CD14-positive monocyte (primary cell): Measurements from ENCODE around the gene ZNF296. TPM values are rescaled to one million over a fixed set of nuclear protein-coding genes. Genes with fewer than 3 reads are reported as not detected.

Experiments
- DNase-seq, 3 donors: peaks; one replicate each; pipeline ENCODE4 v3.0.0-alpha.2; 2011 to 2022
- H2AFZ ChIP-seq: 2 replicates; pipeline ENCODE4 v1.6.0; 2012; ENCODE audit warnings: mild to moderate bottlenecking, low read depth, low read length, inconsistent platforms; ENCODE audit not compliant: insufficient read depth, poor library complexity, severe bottlenecking
- H3K27ac ChIP-seq, 2 donors: 1 replicate in 1 of 2; 2 replicates in 1 of 2; pipeline ENCODE4 v1.5.1; 2012 to 2013; ENCODE audit warnings: low read length in 2 of 2, control low read depth in 1 of 2, inconsistent platforms in 1 of 2, low read depth in 1 of 2, mild to moderate bottlenecking in 1 of 2
- H3K27me3 ChIP-seq, 2 donors: one replicate each; pipeline versions ENCODE4 v1.6.0 to v1.6.1; 2011 to 2013; ENCODE audit warnings: low read length in 2 of 2; ENCODE audit not compliant: control insufficient read depth in 2 of 2, insufficient read depth in 2 of 2
- H3K36me3 ChIP-seq, 2 donors: replicated peaks in 1 of 2; 1 replicate in 1 of 2; 2 replicates in 1 of 2; pipeline versions ENCODE4 v1.5.1 to v1.6.1; 2012 to 2013; ENCODE audit warnings: low read length in 2 of 2, control low read depth in 1 of 2, inconsistent platforms in 1 of 2, mild to moderate bottlenecking in 1 of 2; ENCODE audit not compliant: insufficient read depth in 2 of 2, control insufficient read depth in 1 of 2
- H3K4me1 ChIP-seq, 2 donors: 1 replicate in 1 of 2; 2 replicates in 1 of 2; pipeline versions ENCODE4 v1.5.1 to v1.6.1; 2012 to 2013; ENCODE audit warnings: low read length in 2 of 2, control low read depth in 1 of 2, inconsistent platforms in 1 of 2, mild to moderate bottlenecking in 1 of 2, moderate library complexity in 1 of 2; ENCODE audit not compliant: insufficient read depth in 2 of 2, control insufficient read depth in 1 of 2
- H3K4me2 ChIP-seq: replicated peaks from 2 replicates; pipeline ENCODE3; 2012; ENCODE audit warnings: low read length, moderate library complexity, mild to moderate bottlenecking; ENCODE audit not compliant: poor library complexity, severe bottlenecking; ENCODE audit errors: extremely low read depth
- H3K4me3 ChIP-seq, 3 experiments: fragments of 200-600 bp in 1 of 3; sonication (generic) in 1 of 3; replicated peaks in 1 of 3; 1 replicate in 2 of 3; 2 replicates in 1 of 3; pipeline ENCODE4 v1.5.1; 2011 to 2013; ENCODE audit warnings: low read length in 3 of 3, mild to moderate bottlenecking in 3 of 3, control low read depth in 2 of 3, low read depth in 2 of 3, inconsistent platforms in 1 of 3, moderate library complexity in 1 of 3
- H3K79me2 ChIP-seq: 2 replicates; pipeline ENCODE4 v1.6.0; 2012; ENCODE audit warnings: mild to moderate bottlenecking, control low read depth, inconsistent platforms, low read length, moderate library complexity; ENCODE audit not compliant: insufficient read depth
- H3K9ac ChIP-seq: 2 replicates; pipeline ENCODE4 v1.6.0; 2017; ENCODE audit warnings: low read length, mild to moderate bottlenecking; ENCODE audit not compliant: insufficient read depth, poor library complexity, severe bottlenecking
- H3K9me3 ChIP-seq, 2 donors: replicated peaks in 1 of 2; 1 replicate in 1 of 2; 2 replicates in 1 of 2; pipeline versions ENCODE4 v1.5.1 to v1.6.1; 2012 to 2013; ENCODE audit warnings: low read length in 2 of 2, control low read depth in 1 of 2; ENCODE audit not compliant: control insufficient read depth in 1 of 2, insufficient read depth in 1 of 2
- H4K20me1 ChIP-seq: 2 replicates; pipeline ENCODE4 v1.6.0; 2012; ENCODE audit warnings: mild to moderate bottlenecking, low read length, control low read depth, moderate library complexity; ENCODE audit not compliant: insufficient read depth
- H3K27ac Mint-ChIP-seq, 7 donors: one replicate each; pipeline ENCODE4 v1.8.0; 2020; ENCODE audit warnings: mild to moderate bottlenecking in 7 of 7, mixed read lengths in 7 of 7, moderate library complexity in 6 of 7, inconsistent platforms in 2 of 7
- H3K27me3 Mint-ChIP-seq, 3 donors: one replicate each; pipeline ENCODE4 v1.8.0; 2021 to 2022; ENCODE audit warnings: low read depth in 3 of 3, mild to moderate bottlenecking in 3 of 3, mixed read lengths in 3 of 3, moderate library complexity in 3 of 3, inconsistent platforms in 1 of 3
- H3K36me3 Mint-ChIP-seq, 2 donors: one replicate each; pipeline ENCODE4 v1.8.0; 2020; ENCODE audit warnings: mixed read lengths in 2 of 2, inconsistent platforms in 1 of 2, mild to moderate bottlenecking in 1 of 2
- H3K4me1 Mint-ChIP-seq: one replicate; pipeline ENCODE4 v1.8.0; 2020; ENCODE audit warnings: mild to moderate bottlenecking, mixed read lengths
- H3K4me3 Mint-ChIP-seq, 2 donors: one replicate each; pipeline ENCODE4 v1.8.0; 2020; ENCODE audit warnings: mild to moderate bottlenecking in 2 of 2, mixed read lengths in 2 of 2, moderate library complexity in 1 of 2
- H3K9me3 Mint-ChIP-seq, 7 donors: one replicate each; pipeline ENCODE4 v1.8.0; 2020 to 2022; ENCODE audit warnings: mixed read lengths in 7 of 7, mild to moderate bottlenecking in 6 of 7, moderate library complexity in 6 of 7, inconsistent platforms in 2 of 7
- WGBS: methylation state at CpG from one replicate; pipeline ENCODE4 v1.1.5; 2013; ENCODE audit warnings: missing lambda C conversion rate; ENCODE audit not compliant: insufficient coverage; 5-methylcytosine and 5-hydroxymethylcytosine counted together
- intact Hi-C, 2 donors: fragments of 100-400 bp; cut with micrococcal nuclease; formaldehyde crosslinking; loops; one replicate each; pipeline versions ENCODE4 v1.15.0 to v1.15.1; 2023
- polyA plus RNA-seq, 3 donors: library from polyadenylated mRNA; depleted of rRNA in 1 of 3; unstranded in 2 of 3; stranded (reverse) in 1 of 3; fragments of 300-500 nt in 2 of 3; fragments of >200 nt in 1 of 3; fragmentation: Illumina TruSeq in 2 of 3; gene quantifications; 1 replicate in 2 of 3; 2 replicates in 1 of 3; pipeline ENCODE4 v1.2.3, GENCODE V29; 2012 to 2021
- TF ChIP-seq, protein P1 (sequence below): fragments of 200-600 bp; IDR thresholded peaks from one replicate; pipeline ENCODE4 v1.8.0; 2022; ENCODE audit warnings: antibody characterized with exemption, mild to moderate bottlenecking

The ZNF296 gene
- polyA plus RNA-seq, 3 donors = 3.8 to 7.2 (median 6.5) TPM

DNA sequence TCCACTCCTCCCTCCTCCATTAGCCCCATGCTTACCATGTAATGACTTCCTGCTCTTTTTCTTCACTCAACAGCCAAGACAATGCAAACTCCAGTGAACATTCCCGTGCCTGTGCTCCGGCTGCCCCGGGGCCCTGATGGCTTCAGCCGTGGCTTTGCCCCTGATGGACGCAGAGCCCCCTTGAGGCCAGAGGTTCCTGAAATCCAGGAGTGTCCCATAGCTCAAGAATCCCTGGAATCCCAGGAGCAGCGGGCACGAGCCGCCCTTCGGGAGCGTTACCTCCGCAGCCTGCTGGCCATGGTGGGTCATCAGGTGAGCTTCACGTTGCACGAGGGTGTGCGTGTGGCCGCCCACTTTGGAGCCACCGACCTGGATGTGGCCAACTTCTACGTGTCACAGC lies 13.8 kb upstream of the ZNF296 start:
- no peak overlapping the region for H3K4me3 Mint-ChIP-seq
- 97% methylated on average over 16 of the region's 17 CpGs for WGBS
- H3K4me1 Mint-ChIP-seq = peaks cover 43% of the 10 kb centered on the region

DNA sequence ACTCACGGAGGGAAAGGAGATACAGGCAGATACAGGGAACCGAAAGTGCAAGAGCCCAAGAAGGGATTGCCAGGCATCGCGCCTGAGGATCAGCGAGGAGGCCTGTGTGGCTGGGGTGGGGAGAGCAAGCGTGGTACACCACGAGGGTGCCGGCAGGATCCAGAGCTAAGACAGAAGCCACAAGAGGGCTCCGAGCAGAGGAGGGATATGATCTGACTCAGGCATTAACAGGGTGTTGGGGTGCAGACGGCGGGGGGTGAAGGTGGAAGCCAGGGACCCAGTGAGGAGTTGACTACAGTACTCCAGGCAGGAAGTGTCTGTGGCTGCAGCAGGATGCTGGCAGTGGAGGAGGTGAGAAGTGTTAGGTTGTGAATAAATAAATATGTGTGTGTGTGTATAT lies 11.3 kb upstream of the ZNF296 start:
- Histone ChIP-seq H4K20me1 (peaks cover 17% of the 10 kb centered on the region), H3K27ac (peak overlapping the region; percentile 38 to 53), H3K9me3 (no peaks in the 10 kb centered on the region), H3K4me1 (peaks cover 16 to 26% of the 10 kb centered on the region in 2 donors), H3K79me2 (peaks cover 9% of the 10 kb centered on the region), H2AFZ (no peak overlapping the region), H3K27me3 (no peaks in the 10 kb centered on the region), H3K9ac (peak overlapping the region; percentile 25), H3K36me3 (peaks cover 6 to 11% of the 10 kb centered on the region in 2 donors), H3K4me3 (peak overlapping the region in 1 of 3 experiments; percentile 32), H3K4me2 (peak overlapping the region; percentile 42)
- TF ChIP-seq, protein P1, sequence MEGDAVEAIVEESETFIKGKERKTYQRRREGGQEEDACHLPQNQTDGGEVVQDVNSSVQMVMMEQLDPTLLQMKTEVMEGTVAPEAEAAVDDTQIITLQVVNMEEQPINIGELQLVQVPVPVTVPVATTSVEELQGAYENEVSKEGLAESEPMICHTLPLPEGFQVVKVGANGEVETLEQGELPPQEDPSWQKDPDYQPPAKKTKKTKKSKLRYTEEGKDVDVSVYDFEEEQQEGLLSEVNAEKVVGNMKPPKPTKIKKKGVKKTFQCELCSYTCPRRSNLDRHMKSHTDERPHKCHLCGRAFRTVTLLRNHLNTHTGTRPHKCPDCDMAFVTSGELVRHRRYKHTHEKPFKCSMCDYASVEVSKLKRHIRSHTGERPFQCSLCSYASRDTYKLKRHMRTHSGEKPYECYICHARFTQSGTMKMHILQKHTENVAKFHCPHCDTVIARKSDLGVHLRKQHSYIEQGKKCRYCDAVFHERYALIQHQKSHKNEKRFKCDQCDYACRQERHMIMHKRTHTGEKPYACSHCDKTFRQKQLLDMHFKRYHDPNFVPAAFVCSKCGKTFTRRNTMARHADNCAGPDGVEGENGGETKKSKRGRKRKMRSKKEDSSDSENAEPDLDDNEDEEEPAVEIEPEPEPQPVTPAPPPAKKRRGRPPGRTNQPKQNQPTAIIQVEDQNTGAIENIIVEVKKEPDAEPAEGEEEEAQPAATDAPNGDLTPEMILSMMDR = no peak
- H3K27me3 Mint-ChIP-seq = peaks cover 0 to 2% (median 0%) of the 10 kb centered on the region in 3 donors
- H3K36me3 Mint-ChIP-seq = peaks cover 10 to 41% of the 10 kb centered on the region in 2 donors
- intact Hi-C loops = no loop called here
- 3% methylated on average over 11 of the region's 11 CpGs for WGBS
- peak in 2 of 3 donors; percentile 35 to 41 for DNase-seq
- no peaks in the 10 kb centered on the region for H3K9me3 Mint-ChIP-seq
- H3K4me3 Mint-ChIP-seq = peak overlapping the region; percentile 64 to 86
- H3K4me1 Mint-ChIP-seq = peaks cover 26% of the 10 kb centered on the region
- peak overlapping the region in 5 of 7 donors; percentile 64 to 86 (median 74) for H3K27ac Mint-ChIP-seq

More for the DNA sequence above, 13.8 kb upstream of the ZNF296 start:
- Histone ChIP-seq H3K27me3 (no peaks in the 10 kb centered on the region), H3K27ac (no peak overlapping the region), H3K36me3 (peaks cover 6 to 11% of the 10 kb centered on the region in 2 donors), H3K9me3 (no peaks in the 10 kb centered on the region), H3K9ac (no peak overlapping the region), H3K79me2 (peaks cover 25% of the 10 kb centered on the region), H3K4me1 (peaks cover 31 to 43% of the 10 kb centered on the region in 2 donors), H2AFZ (no peak overlapping the region), H4K20me1 (peaks cover 27% of the 10 kb centered on the region), H3K4me2 (no peak overlapping the region), H3K4me3 (no peak overlapping the region)
- Mint-ChIP-seq H3K27me3 (peaks cover 0 to 3% (median 0%) of the 10 kb centered on the region in 3 donors), H3K36me3 (peaks cover 10 to 33% of the 10 kb centered on the region in 2 donors), H3K27ac (no peak overlapping the region), H3K9me3 (no peaks in the 10 kb centered on the region)
- no peak for DNase-seq
- TF ChIP-seq, protein P1 = no peak
- intact Hi-C loops = loop anchor here in 1 of 2 donors (5.0 kb wide), 2 partner anchors 43 to 87 kb away; partner anchors contain the start of genes BLOC1S3 and TRAPPC6A
